ENCODE data around the gene LRRC34.

DNA sequence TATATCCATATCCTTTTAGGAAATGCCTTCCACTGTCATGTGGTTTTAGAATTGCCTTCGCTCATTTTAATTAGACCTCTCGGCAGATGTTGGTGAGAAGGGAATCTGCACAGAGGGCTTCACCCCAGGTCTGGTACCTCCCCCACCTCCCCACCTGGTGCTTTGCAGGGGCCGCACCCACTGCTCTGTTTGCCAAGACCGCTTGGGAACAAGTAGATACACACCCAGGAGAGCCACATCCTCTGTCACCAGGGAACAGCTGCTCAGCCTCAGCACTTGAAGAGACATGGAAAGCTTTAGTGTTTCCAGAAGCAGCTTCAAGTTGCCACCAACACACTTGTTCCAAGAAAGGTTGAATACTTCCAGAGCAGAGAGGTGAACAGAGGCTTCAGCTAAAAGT lies 35.2 kb upstream of the LRRC34 start:
- TF ChIP-seq SP1 (IDR thresholded peaks at IDR 0.05), result no peak
- TF ChIP-seq HDGF (IDR thresholded peaks at IDR 0.05; ENCODE audit: borderline replicate concordance), result no peak
- no peak for TF ChIP-seq SUZ12 (IDR thresholded peaks at IDR 0.05)
- no peak for TF ChIP-seq TARDBP (IDR thresholded peaks at IDR 0.05)
- TF ChIP-seq FOXA1 (IDR thresholded peaks at IDR 0.05), result no peak
- no peak for TF ChIP-seq ZNF384 (IDR thresholded peaks at IDR 0.05)
- TF ChIP-seq LEF1 (IDR thresholded peaks at IDR 0.05; ENCODE audit: borderline replicate concordance), result no peak
- TF ChIP-seq FOXK2 (IDR thresholded peaks at IDR 0.05), result no peak
- no peak for TF ChIP-seq FOXM1 (IDR thresholded peaks at IDR 0.05; ENCODE audit: borderline replicate concordance)
- no peak for TF ChIP-seq L3MBTL2 (conservative IDR thresholded peaks at IDR 0.05)
- no peak for TF ChIP-seq CTBP1 (IDR thresholded peaks at IDR 0.05; ENCODE audit: borderline replicate concordance)
- no peak for TF ChIP-seq ARNT (IDR thresholded peaks at IDR 0.05)
- TF ChIP-seq ELF4 (IDR thresholded peaks at IDR 0.05), result no peak

Measured in HEK293T (cell line).